Stimulated activated CD4-positive, alpha-beta T cell treated with anti-CD3 and anti-CD28 coated beads, Interleukin-12 subunit alpha, Interleukin-12 subunit beta, amount 100 ng/mL, for 48 hours (primary cell): Measurements from ENCODE around the gene FRG2.
"Not testable (repeated sequence)": the region's sequence is repeated elsewhere in the genome, so short reads cannot be mapped to it uniquely, and the experiment has no call there.

Source experiments
- DNase-seq, 3 donors: peaks; one replicate each; pipeline ENCODE4 v3.0.0-alpha.2; 2020; ENCODE audit warnings: low read depth in 2 of 3, low spot score in 1 of 3

Gene FRG2

GRCh38 chr4:190016369-190017289 is 10.4 kb downstream of the FRG2 start:
- no peak for DNase-seq

DNA sequence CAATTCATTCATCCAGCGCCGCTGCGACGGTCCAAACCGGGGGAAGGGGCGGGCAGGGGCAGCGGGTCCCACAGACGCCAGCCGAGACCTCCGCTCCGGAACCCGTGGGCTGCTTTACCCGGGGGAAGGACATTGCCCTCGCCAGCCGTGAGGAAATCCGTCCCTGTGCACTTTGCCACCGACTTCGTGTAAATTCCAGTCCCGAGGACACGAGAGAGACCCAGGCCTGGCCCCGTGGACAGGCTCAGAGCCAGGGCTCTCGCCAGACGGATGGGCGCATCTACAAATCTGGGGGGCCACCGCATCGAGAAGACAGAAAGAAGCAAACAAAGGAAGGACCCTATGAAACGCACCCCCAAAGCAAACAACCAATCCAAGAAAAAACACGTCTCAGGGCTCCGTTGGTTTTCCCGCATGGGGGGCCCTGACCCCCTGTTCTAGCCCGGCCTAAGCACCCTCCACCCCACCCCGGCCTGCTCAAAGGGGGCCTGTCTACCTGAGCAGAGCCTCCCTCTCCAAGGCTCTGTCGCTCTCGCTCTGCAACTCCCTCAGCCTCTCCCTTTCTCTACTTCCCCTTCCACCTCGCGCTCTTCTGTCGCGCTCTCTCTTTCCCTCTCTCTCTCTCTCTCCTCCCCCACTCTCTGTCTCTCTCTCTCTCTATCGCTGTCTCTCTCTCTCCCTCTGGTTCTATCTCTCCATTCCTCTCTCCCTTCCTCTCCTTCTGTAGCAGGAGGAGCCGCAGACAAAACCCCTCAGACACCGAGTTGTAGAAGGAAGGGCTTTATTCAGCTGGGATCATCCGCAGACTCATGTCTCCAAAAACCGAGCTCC is 11.3 kb downstream of the FRG2 start:
- DNase-seq = no peak

DNA sequence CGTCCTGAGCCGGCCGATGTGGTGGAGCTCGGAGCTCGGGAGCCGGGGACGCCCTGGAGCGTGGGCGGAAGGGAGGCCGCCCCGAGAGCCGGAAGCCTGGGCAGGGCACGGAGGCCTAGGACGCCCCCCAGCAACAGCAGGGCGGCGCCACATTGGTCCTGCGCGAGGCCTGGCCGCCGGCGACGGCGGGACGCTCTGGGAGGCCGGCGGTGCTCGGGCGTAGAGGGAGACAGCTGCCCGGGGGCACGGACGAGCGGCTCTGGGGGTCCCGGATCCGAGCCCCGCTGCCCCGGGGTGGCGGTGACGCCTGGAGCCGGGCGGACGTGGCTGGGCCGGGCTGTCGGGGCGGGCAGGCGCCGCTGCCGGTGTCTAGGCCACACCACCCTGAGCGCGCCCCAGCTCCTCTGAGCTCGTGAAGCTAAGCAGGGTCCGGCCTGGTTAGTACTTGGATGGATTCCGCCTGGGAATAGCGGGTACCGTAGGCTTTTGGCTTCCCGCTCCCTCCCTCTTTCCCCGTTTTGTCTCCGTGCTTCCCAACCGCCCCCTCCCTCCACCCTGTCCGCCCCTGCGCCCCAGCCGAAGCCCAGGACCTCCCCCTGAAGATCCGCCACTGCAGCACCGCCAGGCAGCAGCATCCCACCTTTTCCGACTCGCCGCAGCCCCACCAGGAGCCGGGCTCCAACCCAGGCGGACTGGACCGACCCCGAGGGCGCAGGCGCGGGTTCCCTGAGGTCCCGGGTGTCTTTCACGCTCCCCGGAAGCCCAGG is 12.1 kb downstream of the FRG2 start:
- DNase-seq = no peak

- not testable (repeated sequence) for DNase-seq
Observed at GRCh38 chr4:189989941-189990340, 37.1 kb downstream of the FRG2 start.

GRCh38 chr4:189988877-189989431 is 38.1 kb downstream of the FRG2 start:
- DNase-seq = no peak

- not testable (repeated sequence) for DNase-seq
Observed at GRCh38 chr4:189985651-189986243, 41.3 kb downstream of the FRG2 start.

DNA sequence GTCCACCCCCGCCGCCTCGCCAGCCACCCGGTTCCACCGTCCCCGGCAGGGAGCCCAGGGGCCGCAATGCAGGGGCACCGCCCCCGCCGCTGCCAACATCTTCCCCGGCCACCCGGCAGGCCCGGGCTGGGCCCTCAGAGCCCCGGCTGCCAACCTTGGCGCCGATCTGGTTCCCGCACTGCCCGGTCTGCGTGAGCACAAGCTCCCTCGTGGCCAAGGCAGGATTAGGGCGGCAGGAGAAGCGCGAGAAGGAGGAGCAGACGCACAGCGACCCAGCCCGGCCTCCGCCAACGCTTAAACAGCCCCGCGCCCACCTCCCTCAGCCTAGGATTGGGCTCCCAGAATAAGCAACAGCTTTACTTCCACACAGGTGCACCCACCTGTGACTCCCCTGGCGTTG is 42.4 kb downstream of the FRG2 start:
- not testable (repeated sequence) for DNase-seq

GRCh38 chr4:189983916-189984526 is 43.0 kb downstream of the FRG2 start:
- DNase-seq = not testable (repeated sequence)

- no peak for DNase-seq
Observed at GRCh38 chr4:189981970-189982369, 45.1 kb downstream of the FRG2 start.

- DNase-seq = not testable (repeated sequence)
Observed at GRCh38 chr4:189980292-189980691, 46.8 kb downstream of the FRG2 start.

GRCh38 chr4:189979196-189980047 is 47.6 kb downstream of the FRG2 start:
- no peak for DNase-seq
